ENCODE data around the gene NR3C1.

The NR3C1 gene

GRCh38 chr5:143362664-143363227 lies 40.7 kb downstream of the NR3C1 start:
- DNase-seq (ENCODE audit: low read depth): no peak

GRCh38 chr5:143361438-143361837 lies 42.0 kb downstream of the NR3C1 start:
- no peak for DNase-seq (ENCODE audit: low read depth)

- no peak for DNase-seq (ENCODE audit: low read depth)
Measured at GRCh38 chr5:143360755-143361154, 42.7 kb downstream of the NR3C1 start.

GRCh38 chr5:143359869-143360268 lies 43.6 kb downstream of the NR3C1 start:
- no peak for DNase-seq (ENCODE audit: low read depth)

- no peak for DNase-seq (ENCODE audit: low read depth)
Measured at GRCh38 chr5:143356855-143357583, 46.5 kb downstream of the NR3C1 start.

- DNase-seq (ENCODE audit: low read depth): peak; percentile 42
Measured at GRCh38 chr5:143355710-143356109, 47.8 kb downstream of the NR3C1 start.

- DNase-seq (ENCODE audit: low read depth): no peak
Measured at GRCh38 chr5:143354025-143354424, 49.5 kb downstream of the NR3C1 start.

- DNase-seq (ENCODE audit: low read depth): no peak
Measured at GRCh38 chr5:143352691-143353090, 50.8 kb downstream of the NR3C1 start.

- no peak for DNase-seq (ENCODE audit: low read depth)
Measured at GRCh38 chr5:143350751-143351602, 52.5 kb downstream of the NR3C1 start.

GRCh38 chr5:143350341-143350740 lies 53.1 kb downstream of the NR3C1 start:
- DNase-seq (ENCODE audit: low read depth): no peak

GRCh38 chr5:143349177-143349576 lies 54.3 kb downstream of the NR3C1 start:
- DNase-seq (ENCODE audit: low read depth): no peak

- DNase-seq (ENCODE audit: low read depth): no peak
Measured at GRCh38 chr5:143347698-143348344, 55.7 kb downstream of the NR3C1 start.

GRCh38 chr5:143347046-143347445 lies 56.4 kb downstream of the NR3C1 start:
- no peak for DNase-seq (ENCODE audit: low read depth)

GRCh38 chr5:143345671-143346440 lies 57.6 kb downstream of the NR3C1 start:
- DNase-seq (ENCODE audit: low read depth): no peak

GRCh38 chr5:143343042-143343441 lies 60.4 kb downstream of the NR3C1 start:
- DNase-seq (ENCODE audit: low read depth): no peak

GRCh38 chr5:143342607-143343006 lies 60.9 kb downstream of the NR3C1 start:
- DNase-seq (ENCODE audit: low read depth): no peak

GRCh38 chr5:143341807-143342570 lies 61.5 kb downstream of the NR3C1 start:
- DNase-seq (ENCODE audit: low read depth): no peak

GRCh38 chr5:143340891-143341685 lies 62.4 kb downstream of the NR3C1 start:
- DNase-seq (ENCODE audit: low read depth): no peak

- no peak for DNase-seq (ENCODE audit: low read depth)
Measured at GRCh38 chr5:143338658-143339366, 64.7 kb downstream of the NR3C1 start.
